ENCODE data around the gene HDAC8.

DNA sequence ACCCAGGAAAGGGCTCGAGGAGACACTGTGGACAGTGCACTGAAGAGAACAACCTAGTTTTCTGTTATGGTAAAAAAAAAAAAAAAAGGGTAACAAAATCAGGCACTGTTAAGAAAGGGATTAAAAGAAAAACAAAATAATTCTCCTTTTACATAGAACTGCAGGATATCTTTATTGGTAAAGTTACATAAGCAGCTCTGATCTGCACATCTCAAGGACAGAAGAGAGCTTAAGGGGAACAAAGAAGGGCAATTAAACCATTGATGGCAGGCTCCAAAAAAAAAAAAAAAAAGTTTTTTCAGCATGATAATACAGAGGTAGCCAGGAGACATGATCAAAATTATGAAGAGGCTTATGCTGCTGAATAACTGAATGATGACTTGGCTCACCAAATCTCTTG is 85.0 kb downstream of the HDAC8 start:
- TF ChIP-seq, protein P1, sequence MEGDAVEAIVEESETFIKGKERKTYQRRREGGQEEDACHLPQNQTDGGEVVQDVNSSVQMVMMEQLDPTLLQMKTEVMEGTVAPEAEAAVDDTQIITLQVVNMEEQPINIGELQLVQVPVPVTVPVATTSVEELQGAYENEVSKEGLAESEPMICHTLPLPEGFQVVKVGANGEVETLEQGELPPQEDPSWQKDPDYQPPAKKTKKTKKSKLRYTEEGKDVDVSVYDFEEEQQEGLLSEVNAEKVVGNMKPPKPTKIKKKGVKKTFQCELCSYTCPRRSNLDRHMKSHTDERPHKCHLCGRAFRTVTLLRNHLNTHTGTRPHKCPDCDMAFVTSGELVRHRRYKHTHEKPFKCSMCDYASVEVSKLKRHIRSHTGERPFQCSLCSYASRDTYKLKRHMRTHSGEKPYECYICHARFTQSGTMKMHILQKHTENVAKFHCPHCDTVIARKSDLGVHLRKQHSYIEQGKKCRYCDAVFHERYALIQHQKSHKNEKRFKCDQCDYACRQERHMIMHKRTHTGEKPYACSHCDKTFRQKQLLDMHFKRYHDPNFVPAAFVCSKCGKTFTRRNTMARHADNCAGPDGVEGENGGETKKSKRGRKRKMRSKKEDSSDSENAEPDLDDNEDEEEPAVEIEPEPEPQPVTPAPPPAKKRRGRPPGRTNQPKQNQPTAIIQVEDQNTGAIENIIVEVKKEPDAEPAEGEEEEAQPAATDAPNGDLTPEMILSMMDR (IDR thresholded peaks at IDR 0.05; ENCODE audit: poor library complexity, severe bottlenecking), result no peak
- TF ChIP-seq TAF1 (IDR thresholded peaks at IDR 0.05; ENCODE audit: low read depth), result no peak
- no peak for TF ChIP-seq POLR2AphosphoS5 (IDR thresholded peaks at IDR 0.05)
- TF ChIP-seq EZH2 (IDR thresholded peaks at IDR 0.05; ENCODE audit: borderline replicate concordance, insufficient read depth, low read length, poor library complexity, severe bottlenecking), result no peak
- no peak for TF ChIP-seq EP300 (conservative IDR thresholded peaks at IDR 0.05; ENCODE audit: poor library complexity, severe bottlenecking)

Measured in neural cell (in vitro differentiated cells).